KMS-11 (cell line): ENCODE data around the gene FHIT.
"Not testable (repeated sequence)": the region's sequence is repeated elsewhere in the genome, so short reads cannot be mapped to it uniquely, and the experiment has no call there.

Experiments used
- H2AFZ ChIP-seq: fragments of 200-600 bp; sonication (generic); 2 replicates; pipeline ENCODE4 v1.6.1; 2016; ENCODE audit warnings: antibody characterized with exemption, mixed run types, low read depth
- H3K27ac ChIP-seq: fragments of 200-600 bp; sonication (generic); 2 replicates; pipeline ENCODE4 v1.6.1; 2016; ENCODE audit warnings: mild to moderate bottlenecking, mixed run types
- H3K27me3 ChIP-seq: fragments of 200-600 bp; sonication (generic); 2 replicates; pipeline ENCODE4 v1.6.1; 2017; ENCODE audit warnings: mild to moderate bottlenecking, low read depth, mixed run types, moderate library complexity; ENCODE audit not compliant: insufficient read depth
- H3K36me3 ChIP-seq: fragments of 200-600 bp; sonication (generic); 2 replicates; pipeline ENCODE4 v1.6.1; 2017; ENCODE audit warnings: mild to moderate bottlenecking, mixed run types; ENCODE audit not compliant: insufficient read depth
- H3K4me1 ChIP-seq: fragments of 200-600 bp; sonication (generic); 2 replicates; pipeline ENCODE4 v1.6.1; 2016; ENCODE audit warnings: mild to moderate bottlenecking, low read depth, mixed run types; ENCODE audit not compliant: poor library complexity, severe bottlenecking
- H3K4me2 ChIP-seq: fragments of 200-600 bp; sonication (generic); 2 replicates; pipeline ENCODE4 v1.7.0; 2016; ENCODE audit warnings: mild to moderate bottlenecking, mixed run types
- H3K4me3 ChIP-seq: fragments of 200-600 bp; sonication (generic); IDR thresholded peaks from 2 replicates; pipeline ENCODE4 v1.6.1; 2017; ENCODE audit warnings: low read depth, low read length, mixed read lengths; ENCODE audit not compliant: insufficient read depth
- H3K79me2 ChIP-seq: fragments of 200-600 bp; sonication (generic); 2 replicates; pipeline ENCODE4 v1.6.1; 2016; ENCODE audit warnings: low read depth, mixed run types; ENCODE audit not compliant: insufficient read depth
- H3K9ac ChIP-seq: fragments of 200-600 bp; sonication (generic); 2 replicates; pipeline ENCODE4 v1.6.1; 2016; ENCODE audit warnings: mild to moderate bottlenecking, mixed run types
- H4K20me1 ChIP-seq: fragments of 200-600 bp; sonication (generic); 2 replicates; pipeline ENCODE4 v1.6.1; 2016; ENCODE audit warnings: mild to moderate bottlenecking, mixed run types; ENCODE audit not compliant: insufficient read depth
- CTCF ChIP-seq: fragments of 200-600 bp; sonication (generic); conservative IDR thresholded peaks from 2 replicates; pipeline ENCODE4 v1.6.1; 2017; ENCODE audit warnings: low read depth, mild to moderate bottlenecking, antibody characterized with exemption, low read length, moderate library complexity, mixed read lengths

The FHIT gene

GRCh38 chr3:60990442-60990730 lies 260.9 kb downstream of the FHIT start:
- H3K36me3 ChIP-seq: no peaks in the 10 kb centered on the region
- H3K4me3 ChIP-seq: no peak overlapping the region
- H4K20me1 ChIP-seq: no peaks in the 10 kb centered on the region
- no peak overlapping the region for H3K27ac ChIP-seq
- no peaks in the 10 kb centered on the region for H3K79me2 ChIP-seq
- H3K4me1 ChIP-seq: no peaks in the 10 kb centered on the region
- H3K27me3 ChIP-seq: no peaks in the 10 kb centered on the region
- no peak overlapping the region for H3K4me2 ChIP-seq
- H2AFZ ChIP-seq: no peak overlapping the region
- H3K9ac ChIP-seq: no peak overlapping the region
- TF ChIP-seq CTCF: no peak

DNA sequence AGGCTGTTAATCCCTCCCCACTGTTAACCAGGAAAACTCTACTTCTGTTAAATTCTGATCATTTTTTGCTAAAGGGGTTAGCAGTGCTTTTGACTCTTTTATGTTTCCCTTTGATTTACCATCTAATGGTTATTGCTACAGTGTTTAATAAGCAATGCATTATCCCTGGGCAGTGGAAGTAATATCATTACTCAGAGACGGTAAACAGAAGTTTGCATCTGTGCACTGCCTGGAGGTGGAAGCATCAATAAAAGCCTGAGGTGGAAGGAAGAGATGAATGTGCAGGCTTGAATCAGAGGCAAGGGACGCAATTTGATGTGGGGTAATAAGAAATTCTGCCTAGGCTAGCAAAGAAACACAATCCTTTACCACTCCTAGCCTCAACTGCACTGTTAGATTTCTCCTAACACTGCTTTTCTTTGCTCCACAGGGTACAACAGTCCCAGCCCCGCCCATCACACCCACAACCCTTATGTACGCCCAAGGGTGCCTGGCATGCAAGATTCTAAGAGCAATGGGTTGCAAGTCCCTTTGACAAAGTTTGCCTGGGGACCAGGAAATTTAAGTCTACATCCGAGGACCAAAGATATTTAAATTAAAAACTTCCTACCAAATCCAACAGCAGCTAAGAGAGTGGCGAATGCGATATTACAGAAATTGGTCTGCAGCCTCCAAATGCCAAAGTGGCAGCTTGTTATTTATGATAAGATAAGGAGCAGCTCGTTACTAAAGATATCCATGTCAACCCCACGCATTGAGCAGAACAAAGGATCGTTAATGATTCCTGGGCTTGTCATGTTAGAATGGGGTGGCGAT lies 261.4 kb downstream of the FHIT start:
- Histone ChIP-seq H3K4me2 (no peak overlapping the region), H3K9ac (no peak overlapping the region), H3K27me3 (no peaks in the 10 kb centered on the region), H4K20me1 (no peaks in the 10 kb centered on the region), H3K27ac (no peak overlapping the region), H3K4me3 (no peak overlapping the region), H2AFZ (no peak overlapping the region), H3K4me1 (no peaks in the 10 kb centered on the region), H3K36me3 (no peaks in the 10 kb centered on the region), H3K79me2 (no peaks in the 10 kb centered on the region)
- TF ChIP-seq CTCF: no peak

DNA sequence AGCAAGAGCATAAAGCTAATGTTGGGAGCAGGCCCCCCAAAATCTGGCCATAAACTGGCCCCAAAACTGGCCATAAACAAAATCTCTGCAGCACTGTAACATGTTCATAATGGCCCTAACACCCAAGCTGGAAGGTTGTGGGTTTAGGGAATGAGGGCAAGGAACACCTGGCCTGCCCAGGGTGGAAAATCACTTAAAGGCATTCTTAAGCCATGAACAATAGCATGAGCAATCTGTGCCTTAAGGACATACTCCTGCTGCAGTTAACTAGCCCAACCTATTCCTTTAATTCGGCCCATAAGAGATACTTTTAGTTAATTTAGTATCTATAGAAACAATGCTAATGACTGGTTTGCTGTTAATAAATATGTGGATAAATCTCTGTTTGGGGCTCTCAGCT lies 264.1 kb downstream of the FHIT start:
- not testable (repeated sequence) for H2AFZ ChIP-seq, H3K79me2 ChIP-seq, H3K4me2 ChIP-seq, H3K4me3 ChIP-seq, H3K9ac ChIP-seq, H3K27me3 ChIP-seq, H3K4me1 ChIP-seq, H3K36me3 ChIP-seq, H4K20me1 ChIP-seq, H3K27ac ChIP-seq

DNA sequence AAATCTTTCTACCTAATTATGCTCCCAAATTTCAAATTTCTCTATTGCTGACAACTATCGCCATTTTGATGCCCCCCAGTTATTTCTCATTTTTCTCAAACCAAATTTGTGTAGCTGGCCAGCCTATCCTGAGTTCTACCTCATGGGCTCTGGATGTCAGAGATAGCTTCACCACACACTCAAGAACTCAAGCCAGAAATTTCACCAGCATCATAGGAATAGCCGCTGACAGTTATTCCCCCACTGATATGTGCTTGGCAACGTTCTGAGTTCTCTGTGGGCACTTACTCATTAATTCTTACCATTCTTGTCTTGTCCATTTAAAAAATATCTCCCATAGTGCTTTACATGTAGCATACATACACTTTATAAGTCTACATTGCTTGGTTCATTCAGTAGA lies 264.7 kb downstream of the FHIT start:
- no peaks in the 10 kb centered on the region for H3K27me3 ChIP-seq

More for the DNA sequence above, 264.7 kb downstream of the FHIT start:
- no peak overlapping the region for H3K27ac ChIP-seq
- no peak overlapping the region for H3K9ac ChIP-seq
- H3K4me3 ChIP-seq: no peak overlapping the region
- TF ChIP-seq CTCF: no peak
- no peaks in the 10 kb centered on the region for H3K36me3 ChIP-seq
- no peaks in the 10 kb centered on the region for H3K79me2 ChIP-seq
- no peak overlapping the region for H3K4me2 ChIP-seq
- H4K20me1 ChIP-seq: no peaks in the 10 kb centered on the region
- H3K4me1 ChIP-seq: no peaks in the 10 kb centered on the region
- H2AFZ ChIP-seq: no peak overlapping the region
